Retinal pigment epithelial cell (primary cell): Measurements from ENCODE around the gene ETV3.

Experiments
- DNase-seq: peaks from one replicate; pipeline ENCODE4 v3.0.0-alpha.2; 2010; ENCODE audit warnings: low read depth
- H3K4me3 ChIP-seq: 2 replicates; pipeline ENCODE4 v1.5.1; 2011; ENCODE audit warnings: mild to moderate bottlenecking, low read length, control low read depth, moderate library complexity
- CTCF ChIP-seq: conservative IDR thresholded peaks from 2 replicates; pipeline ENCODE4 v1.5.1; 2011; ENCODE audit warnings: low read depth, low read length, control low read depth, inconsistent platforms

ETV3 gene

DNA sequence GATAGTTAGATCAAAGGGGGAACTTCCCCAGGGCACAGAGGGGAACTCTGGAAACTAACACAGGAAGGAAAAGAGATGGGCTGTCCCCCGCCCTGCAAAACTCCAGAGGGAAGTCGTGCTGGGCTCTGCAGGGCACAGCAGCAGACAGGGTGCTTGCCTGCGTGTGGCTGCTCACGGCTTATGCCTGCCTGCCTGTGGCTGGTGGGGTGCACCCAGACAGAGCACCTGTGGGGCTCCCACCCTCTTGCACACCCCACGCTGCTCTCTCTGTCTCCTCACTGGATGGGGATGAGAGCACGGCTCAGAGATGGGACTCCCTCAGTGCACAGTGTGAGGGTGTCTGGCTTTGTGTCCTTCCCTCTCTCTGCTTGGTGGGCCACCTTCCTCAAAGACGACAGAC is 25.1 kb downstream of the ETV3 start:
- DNase-seq, result no peak
- TF ChIP-seq CTCF, result no peak
- no peak overlapping the region for H3K4me3 ChIP-seq

DNA sequence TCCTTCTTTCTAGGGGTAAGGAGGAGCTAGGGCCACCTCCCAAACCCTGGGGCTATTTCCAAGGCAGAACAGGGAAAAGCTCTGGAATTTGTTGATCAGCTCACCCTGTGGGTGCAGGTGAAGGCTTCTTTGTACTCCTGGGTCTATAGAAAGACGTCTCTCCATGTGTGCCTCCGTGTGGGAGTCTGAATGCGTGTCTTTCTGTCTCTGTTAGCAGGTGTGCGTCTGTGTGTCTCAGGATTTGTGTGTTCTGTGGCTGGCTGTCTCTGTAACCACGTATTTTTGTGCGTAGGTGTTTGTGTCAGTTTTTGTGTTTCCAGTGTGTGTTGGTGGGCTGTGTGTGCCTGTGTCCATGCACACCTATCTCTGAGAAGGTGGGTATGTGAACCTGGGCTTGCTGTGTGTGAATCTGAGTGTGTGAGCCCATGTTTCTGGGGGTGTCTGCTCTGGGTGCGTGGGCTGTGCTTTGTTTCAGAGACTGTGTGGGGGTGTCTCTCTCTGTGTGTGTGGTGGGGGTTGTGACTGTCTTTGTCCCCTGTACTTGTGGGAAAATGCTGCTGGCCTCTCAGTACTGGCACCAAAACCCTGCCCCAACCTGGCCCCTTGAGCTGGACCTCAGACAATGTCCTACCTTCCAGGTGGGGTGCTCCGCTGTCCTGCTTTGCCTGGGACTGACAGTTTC is 25.9 kb downstream of the ETV3 start:
- H3K4me3 ChIP-seq, result no peak overlapping the region
- DNase-seq, result no peak
- no peak for TF ChIP-seq CTCF

DNA sequence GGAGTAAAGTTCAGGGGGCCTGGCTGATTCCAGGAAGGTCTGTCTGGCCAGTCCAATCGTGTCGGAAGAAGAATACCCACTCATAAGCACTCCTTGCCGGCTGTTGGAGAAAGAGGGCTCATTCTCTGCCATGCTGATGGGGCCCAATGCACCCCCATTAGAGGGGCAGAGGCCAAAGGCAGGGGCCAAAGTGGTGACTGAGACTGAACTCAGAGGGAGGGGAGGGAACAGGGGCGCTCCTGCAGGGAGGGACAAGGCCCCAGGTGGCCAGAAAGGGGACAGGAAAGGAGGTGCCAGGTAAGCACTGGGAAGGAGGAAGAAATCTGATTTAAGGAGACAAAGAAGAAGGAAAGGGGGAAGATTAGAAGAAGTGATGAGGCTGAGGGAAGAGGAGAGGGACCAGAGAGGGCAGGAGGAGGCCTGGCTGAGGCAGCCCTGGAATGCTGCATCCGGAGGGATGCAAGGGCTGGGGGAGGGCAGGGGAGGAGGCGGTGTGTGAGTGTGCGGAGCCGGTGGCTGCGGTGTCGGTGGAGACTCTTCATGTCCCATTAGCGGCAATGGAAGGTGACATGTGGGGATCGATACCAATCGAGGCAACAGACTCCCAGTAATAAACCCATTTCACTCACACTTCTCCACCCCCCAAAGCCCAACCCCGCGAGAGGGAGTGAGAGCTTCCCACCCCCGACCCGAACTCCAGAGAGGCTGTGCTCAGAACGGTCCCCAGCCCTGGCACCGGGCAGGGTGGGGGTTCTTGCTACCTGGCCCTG is 26.6 kb downstream of the ETV3 start:
- TF ChIP-seq CTCF, result no peak
- H3K4me3 ChIP-seq, result no peak overlapping the region
- DNase-seq, result no peak

- TF ChIP-seq CTCF, result no peak
- no peak for DNase-seq
Observed at GRCh38 chr1:157110686-157111085, 27.5 kb downstream of the ETV3 start.

DNA sequence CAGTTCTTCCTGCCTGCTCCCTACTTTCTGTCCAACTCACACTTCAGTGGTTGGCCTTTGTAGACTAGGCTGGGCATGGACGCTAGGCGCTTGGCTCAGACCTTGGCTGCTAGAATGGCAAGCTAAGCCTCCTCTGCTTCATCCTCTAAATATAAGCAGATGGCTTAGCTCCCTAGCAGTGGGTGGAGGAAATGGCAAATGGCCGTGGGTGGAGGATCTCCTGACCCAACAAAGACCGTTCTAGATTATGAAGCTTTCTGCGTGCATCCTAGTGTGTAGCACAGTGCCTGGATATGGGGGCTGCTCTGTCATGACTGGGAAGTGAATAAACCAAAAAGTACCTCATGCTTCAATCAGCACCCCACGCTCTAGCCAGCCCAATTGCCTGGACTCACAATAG is 28.2 kb downstream of the ETV3 start:
- H3K4me3 ChIP-seq, result no peak overlapping the region
- TF ChIP-seq CTCF, result no peak
- DNase-seq, result no peak

More at GRCh38 chr1:157110686-157111085, 27.5 kb downstream of the ETV3 start:
- no peak overlapping the region for H3K4me3 ChIP-seq

DNA sequence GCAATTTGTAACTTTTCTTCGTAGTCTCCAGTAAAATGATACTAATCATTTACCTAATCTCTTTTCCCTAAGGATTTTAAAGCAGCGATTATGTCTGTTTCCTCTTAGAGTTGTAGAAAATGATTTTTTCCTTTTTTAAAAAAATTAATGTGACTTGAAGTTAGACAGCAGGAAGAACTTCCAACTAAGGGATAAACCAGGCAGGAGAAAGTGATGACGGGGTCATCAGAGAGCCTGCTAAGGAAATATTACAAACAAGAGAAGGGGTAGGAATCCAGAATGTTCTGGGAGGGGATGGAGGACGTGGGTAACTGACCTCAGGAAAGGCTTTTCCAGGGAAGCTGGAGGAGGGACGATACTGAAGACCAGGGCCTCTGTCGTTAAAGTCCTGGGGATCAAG is 29.7 kb downstream of the ETV3 start:
- no peak for TF ChIP-seq CTCF
- DNase-seq, result no peak
- H3K4me3 ChIP-seq, result no peak overlapping the region

DNA sequence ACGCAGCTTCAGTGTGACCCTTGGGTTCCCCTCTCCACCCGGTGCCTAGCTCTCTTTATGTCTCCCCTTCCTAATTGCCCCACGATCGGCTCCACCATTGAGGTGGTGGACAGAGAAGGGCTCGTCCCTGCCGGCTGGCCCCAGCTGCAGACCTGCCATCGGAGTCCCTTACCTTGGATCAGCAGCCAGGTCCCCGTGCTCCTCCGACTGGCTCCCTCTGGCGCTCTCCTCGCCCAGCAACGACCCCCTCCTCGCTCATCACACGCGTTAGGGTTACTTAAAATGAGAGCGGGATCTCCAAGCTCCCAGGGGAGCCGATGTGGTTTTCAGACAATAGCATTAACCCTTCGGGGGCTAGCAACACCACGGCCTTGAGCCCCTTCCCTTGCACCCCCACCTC is 30.5 kb downstream of the ETV3 start:
- TF ChIP-seq CTCF, result no peak
- no peak for DNase-seq
- H3K4me3 ChIP-seq, result no peak overlapping the region
